HFF-Myc (cell line): ENCODE data around the gene RAB29.

ENCODE experiments used
- DNase-seq: peaks from one replicate; pipeline ENCODE4 v3.0.0-alpha.2; 2011; ENCODE audit warnings: low read depth; ENCODE audit errors: extremely low read depth
- H3K4me3 ChIP-seq: replicated peaks from 2 replicates; pipeline ENCODE4 v1.5.1; 2011; ENCODE audit warnings: low read depth, mild to moderate bottlenecking, control low read depth, low read length
- TF ChIP-seq, protein P1 (sequence below): IDR thresholded peaks from 2 replicates; pipeline ENCODE4 v1.5.1; 2012; ENCODE audit warnings: mild to moderate bottlenecking, low read depth, low read length, control low read depth; ENCODE audit errors: missing control alignments

Gene RAB29

DNA sequence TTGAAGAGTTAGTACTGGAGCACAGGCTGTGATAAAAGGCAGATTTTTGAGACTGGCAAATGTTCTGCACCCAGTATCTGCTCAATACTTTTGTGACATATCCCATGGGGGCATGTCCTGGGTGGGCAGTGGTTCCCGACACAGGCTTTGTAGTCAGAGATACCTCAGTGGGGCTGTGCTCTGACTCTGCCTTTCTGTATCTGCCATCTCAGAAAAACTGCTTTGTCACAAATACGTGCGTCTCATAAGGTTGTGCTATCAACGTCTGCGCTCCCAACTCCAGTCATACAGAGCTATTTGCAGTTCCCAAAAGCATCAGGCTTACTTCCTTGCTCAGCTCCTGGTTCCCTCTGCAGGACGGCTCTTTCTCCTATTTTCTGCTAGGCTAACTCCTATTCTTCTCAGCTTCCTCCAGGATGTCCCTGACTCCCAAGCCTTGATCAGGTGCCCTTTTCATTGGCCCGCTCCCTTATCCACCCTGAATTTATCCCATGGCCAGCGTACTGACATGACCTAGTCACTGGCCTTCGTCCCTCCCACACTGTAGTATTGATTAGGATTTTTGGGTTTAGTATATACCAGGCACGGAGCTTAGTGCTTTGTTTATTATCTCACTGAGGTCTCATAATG, 12.1 kb upstream of the RAB29 start:
- TF ChIP-seq, protein P1, sequence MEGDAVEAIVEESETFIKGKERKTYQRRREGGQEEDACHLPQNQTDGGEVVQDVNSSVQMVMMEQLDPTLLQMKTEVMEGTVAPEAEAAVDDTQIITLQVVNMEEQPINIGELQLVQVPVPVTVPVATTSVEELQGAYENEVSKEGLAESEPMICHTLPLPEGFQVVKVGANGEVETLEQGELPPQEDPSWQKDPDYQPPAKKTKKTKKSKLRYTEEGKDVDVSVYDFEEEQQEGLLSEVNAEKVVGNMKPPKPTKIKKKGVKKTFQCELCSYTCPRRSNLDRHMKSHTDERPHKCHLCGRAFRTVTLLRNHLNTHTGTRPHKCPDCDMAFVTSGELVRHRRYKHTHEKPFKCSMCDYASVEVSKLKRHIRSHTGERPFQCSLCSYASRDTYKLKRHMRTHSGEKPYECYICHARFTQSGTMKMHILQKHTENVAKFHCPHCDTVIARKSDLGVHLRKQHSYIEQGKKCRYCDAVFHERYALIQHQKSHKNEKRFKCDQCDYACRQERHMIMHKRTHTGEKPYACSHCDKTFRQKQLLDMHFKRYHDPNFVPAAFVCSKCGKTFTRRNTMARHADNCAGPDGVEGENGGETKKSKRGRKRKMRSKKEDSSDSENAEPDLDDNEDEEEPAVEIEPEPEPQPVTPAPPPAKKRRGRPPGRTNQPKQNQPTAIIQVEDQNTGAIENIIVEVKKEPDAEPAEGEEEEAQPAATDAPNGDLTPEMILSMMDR, result no peak
- H3K4me3 ChIP-seq, result no peak overlapping the region
- DNase-seq, result no peak

DNA sequence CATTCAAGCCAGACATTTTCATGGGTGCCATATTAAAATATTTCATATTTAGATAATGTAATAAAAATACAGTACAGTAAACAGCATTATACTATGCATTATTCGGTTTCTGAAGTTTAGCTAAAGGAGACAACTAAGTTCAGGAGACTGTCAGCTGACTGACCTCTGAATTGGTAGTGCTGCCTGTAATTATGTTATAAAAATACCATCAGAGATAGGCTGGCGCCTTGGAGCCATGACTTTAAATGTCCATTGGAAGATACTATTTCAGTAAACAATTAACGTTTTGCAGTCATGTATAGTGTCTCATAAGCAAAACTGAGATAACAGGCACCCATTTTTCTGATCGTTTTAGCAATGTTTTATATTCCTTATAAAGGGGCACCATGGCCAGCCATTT, 11.3 kb upstream of the RAB29 start:
- H3K4me3 ChIP-seq, result no peak overlapping the region
- DNase-seq, result no peak
- TF ChIP-seq, protein P1, result no peak

DNA sequence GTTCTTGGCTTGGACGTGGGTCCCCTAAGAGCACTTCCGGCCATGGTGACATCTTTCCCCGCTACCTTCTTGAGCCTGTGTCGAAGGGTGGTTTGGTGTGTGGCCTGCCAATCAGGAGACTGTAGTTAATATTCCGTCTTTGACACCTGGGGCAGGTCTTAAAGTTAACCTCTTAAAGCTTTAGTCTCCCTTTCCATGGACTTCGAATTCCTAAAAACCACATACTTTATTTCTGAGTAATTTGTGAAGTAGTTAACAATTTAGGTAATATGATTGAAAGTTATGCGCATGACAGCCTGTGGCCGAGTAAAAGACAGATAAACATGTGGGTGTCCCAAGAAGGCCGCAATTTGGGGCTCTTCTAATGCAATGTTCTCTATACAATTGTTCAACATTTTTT, 10.2 kb upstream of the RAB29 start:
- DNase-seq, result no peak
- TF ChIP-seq, protein P1, result no peak
- no peak overlapping the region for H3K4me3 ChIP-seq

DNA sequence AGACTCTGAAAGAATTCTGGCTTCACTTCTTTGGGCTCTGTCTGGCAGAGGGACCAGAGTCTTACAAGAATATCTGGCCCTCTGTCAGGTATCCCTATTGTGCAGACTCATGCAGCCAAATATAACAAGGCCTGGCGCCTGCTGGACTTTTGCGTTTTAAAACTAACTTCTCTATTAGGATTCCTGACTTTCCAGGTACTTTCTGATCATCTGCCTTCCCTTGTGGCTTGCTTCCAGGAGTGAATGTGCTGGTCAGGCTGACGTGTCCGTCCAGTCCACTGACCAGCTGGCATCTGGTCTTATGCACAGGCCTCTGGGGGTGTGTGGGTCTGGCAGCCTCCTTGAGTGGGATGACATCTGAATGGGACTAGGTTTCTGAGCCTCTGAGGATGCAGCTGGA, 8.6 kb upstream of the RAB29 start:
- no peak for DNase-seq
- H3K4me3 ChIP-seq, result no peak overlapping the region
- TF ChIP-seq, protein P1, result no peak

DNA sequence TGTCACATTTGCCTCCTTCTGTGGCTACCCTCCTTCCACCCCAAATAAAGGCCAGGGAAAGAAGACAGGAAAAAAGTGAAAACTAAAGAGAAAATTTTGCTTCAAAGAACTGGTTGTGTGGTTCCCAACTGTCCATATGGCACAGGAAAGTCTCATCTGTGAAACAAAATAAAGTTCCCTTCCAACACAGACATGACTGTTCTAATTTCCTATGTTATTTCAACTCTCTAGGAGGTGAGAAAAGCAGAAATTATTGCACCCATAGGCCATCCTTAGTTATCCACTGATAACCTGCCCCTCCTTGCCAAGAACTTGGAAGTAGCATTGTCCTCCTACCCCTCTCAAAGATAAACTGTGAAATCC, 8.1 kb upstream of the RAB29 start:
- DNase-seq, result no peak
- no peak overlapping the region for H3K4me3 ChIP-seq
- TF ChIP-seq, protein P1, result no peak

DNA sequence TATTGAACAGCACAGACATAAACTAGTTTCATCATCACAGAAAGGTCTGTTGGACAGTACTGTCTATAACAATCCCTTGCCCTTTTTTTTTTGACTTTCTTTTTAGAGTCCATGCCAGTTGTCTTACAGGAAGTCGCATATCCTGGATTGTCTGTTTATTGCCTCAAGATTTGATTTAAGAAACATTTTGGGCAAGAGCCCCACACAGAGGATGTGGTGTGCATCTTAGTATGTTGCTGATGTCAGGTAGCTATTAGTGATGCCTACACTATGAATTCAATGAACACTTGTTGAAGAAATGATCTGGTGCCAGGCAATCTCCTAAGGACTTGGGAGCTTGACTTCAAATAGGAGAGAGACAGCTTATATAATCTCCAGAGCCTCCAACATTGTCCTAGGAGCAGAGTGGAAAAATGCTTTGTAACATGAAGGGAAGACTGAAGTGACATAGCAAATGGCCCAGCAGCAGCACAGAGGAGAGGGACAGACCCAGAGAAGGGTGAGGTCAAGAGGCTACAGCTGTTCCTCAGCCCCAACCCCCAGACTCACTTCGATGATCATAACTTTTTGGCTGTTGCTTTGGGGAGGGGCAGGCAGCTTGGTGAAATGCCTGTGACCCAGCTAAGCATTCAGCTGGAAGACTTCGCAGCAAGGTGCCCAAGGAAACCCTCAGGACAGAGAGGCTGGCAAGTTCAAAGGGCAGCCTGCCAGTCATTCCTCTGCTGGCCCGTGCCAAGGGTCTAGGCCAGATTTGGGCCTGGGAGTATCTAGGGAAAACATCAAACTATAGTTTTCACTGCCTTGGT, 7.5 kb upstream of the RAB29 start:
- no peak overlapping the region for H3K4me3 ChIP-seq
- DNase-seq, result no peak
- TF ChIP-seq, protein P1, result no peak
